Endothelial cell (in vitro differentiated cells): ENCODE measurements around the gene DGCR2. TPM values are rescaled to one million over a fixed set of nuclear protein-coding genes. Genes with fewer than 3 reads are reported as not detected.

Experiments
- DNase-seq: peaks from one replicate; pipeline ENCODE4 v3.0.0; 2021; ENCODE audit warnings: low spot score
- H3K27ac Mint-ChIP-seq: one replicate; pipeline ENCODE4 v1.8.0; 2021; ENCODE audit warnings: mixed read lengths, inconsistent platforms; ENCODE audit not compliant: unreplicated experiment
- H3K27me3 Mint-ChIP-seq: one replicate; pipeline ENCODE4 v1.8.0; 2021; ENCODE audit warnings: mild to moderate bottlenecking, moderate library complexity, mixed read lengths, inconsistent platforms; ENCODE audit not compliant: unreplicated experiment
- H3K36me3 Mint-ChIP-seq: one replicate; pipeline ENCODE4 v1.8.0; 2021; ENCODE audit warnings: mild to moderate bottlenecking, low read depth, mixed read lengths, inconsistent platforms; ENCODE audit not compliant: unreplicated experiment
- H3K4me1 Mint-ChIP-seq: one replicate; pipeline ENCODE4 v1.8.0; 2021; ENCODE audit warnings: mild to moderate bottlenecking, mixed read lengths, inconsistent platforms; ENCODE audit not compliant: unreplicated experiment
- H3K4me3 Mint-ChIP-seq: one replicate; pipeline ENCODE4 v1.8.0; 2021; ENCODE audit warnings: mild to moderate bottlenecking, mixed read lengths, inconsistent platforms; ENCODE audit not compliant: unreplicated experiment
- H3K9me3 Mint-ChIP-seq: one replicate; pipeline ENCODE4 v1.8.0; 2021; ENCODE audit warnings: mixed read lengths, inconsistent platforms; ENCODE audit not compliant: unreplicated experiment
- CTCF ChIP-seq: fragments of 200-600 bp; sonication (generic); IDR thresholded peaks from one replicate; pipeline ENCODE4 v1.5.0; 2021; ENCODE audit warnings: antibody characterized with exemption; ENCODE audit not compliant: unreplicated experiment
- total RNA-seq: library from RNA; stranded (reverse); fragmentation: NEBNext Ultra II Directional; extraction: Animal tissue kit (Norgen Biotek cat#: 25700); gene quantifications from one replicate; pipeline ENCODE4 v1.2.1, GENCODE V29; 2021; ENCODE audit not compliant: unreplicated experiment

DGCR2 gene
- total RNA-seq, 1 donor from 2014 or later, result 46.7 TPM

- H3K27me3 Mint-ChIP-seq, result peaks cover under 1% of the 10 kb centered on the region
- H3K9me3 Mint-ChIP-seq, result no peaks in the 10 kb centered on the region
- no peak for TF ChIP-seq CTCF
- DNase-seq, result no peak
- H3K27ac Mint-ChIP-seq, result no peak overlapping the region
- no peak overlapping the region for H3K4me3 Mint-ChIP-seq
- peaks cover 10% of the 10 kb centered on the region for H3K4me1 Mint-ChIP-seq
- peaks cover 4% of the 10 kb centered on the region for H3K36me3 Mint-ChIP-seq
Measured at GRCh38 chr22:19090586-19091127, 31.6 kb downstream of the DGCR2 start.

- no peaks in the 10 kb centered on the region for H3K9me3 Mint-ChIP-seq
- no peak for DNase-seq
- H3K27ac Mint-ChIP-seq, result no peak overlapping the region
- H3K4me1 Mint-ChIP-seq, result peaks cover 15% of the 10 kb centered on the region
- peaks cover 4% of the 10 kb centered on the region for H3K36me3 Mint-ChIP-seq
- peaks cover 2% of the 10 kb centered on the region for H3K27me3 Mint-ChIP-seq
- TF ChIP-seq CTCF, result no peak
- H3K4me3 Mint-ChIP-seq, result no peak overlapping the region
Measured at GRCh38 chr22:19090183-19090582, 32.0 kb downstream of the DGCR2 start.

GRCh38 chr22:19088866-19089595, 33.2 kb downstream of the DGCR2 start:
- peaks cover 18% of the 10 kb centered on the region for H3K4me1 Mint-ChIP-seq
- no peaks in the 10 kb centered on the region for H3K9me3 Mint-ChIP-seq
- no peak overlapping the region for H3K27ac Mint-ChIP-seq
- H3K27me3 Mint-ChIP-seq, result peaks cover 2% of the 10 kb centered on the region
- no peak overlapping the region for H3K4me3 Mint-ChIP-seq
- no peak for TF ChIP-seq CTCF
- H3K36me3 Mint-ChIP-seq, result peaks cover 4% of the 10 kb centered on the region
- DNase-seq, result no peak

- Mint-ChIP-seq H3K27ac (peak overlapping the region; percentile 74), H3K36me3 (peaks cover 9% of the 10 kb centered on the region), H3K9me3 (no peaks in the 10 kb centered on the region), H3K4me3 (no peak overlapping the region), H3K4me1 (peaks cover 15% of the 10 kb centered on the region), H3K27me3 (peaks cover 2% of the 10 kb centered on the region)
- DNase-seq, result no peak
- no peak for TF ChIP-seq CTCF
Measured at GRCh38 chr22:19086896-19087295, 35.3 kb downstream of the DGCR2 start.

GRCh38 chr22:19086417-19086816, 35.8 kb downstream of the DGCR2 start:
- Mint-ChIP-seq H3K27ac (peak overlapping the region; percentile 74), H3K4me1 (peaks cover 15% of the 10 kb centered on the region), H3K36me3 (peaks cover 9% of the 10 kb centered on the region), H3K4me3 (no peak overlapping the region), H3K9me3 (no peaks in the 10 kb centered on the region), H3K27me3 (peaks cover 2% of the 10 kb centered on the region)
- TF ChIP-seq CTCF, result no peak
- no peak for DNase-seq
